H9 (cell line): ENCODE measurements around the gene MCOLN3. TPM values are rescaled to one million over a fixed set of nuclear protein-coding genes. Genes with fewer than 3 reads are reported as not detected.

Experiments
- DNase-seq: peaks from one replicate; pipeline ENCODE4 v3.0.0-alpha.2; 2017
- H2AFZ ChIP-seq: one replicate; pipeline ENCODE4 v1.6.1; 2013; ENCODE audit warnings: mild to moderate bottlenecking, low read length, control low read depth, moderate library complexity
- H2AK5ac ChIP-seq: 2 replicates; pipeline ENCODE4 v1.6.1; 2013; ENCODE audit warnings: low read length, control low read depth, mixed read lengths; ENCODE audit not compliant: insufficient read length
- H2BK120ac ChIP-seq: one replicate; pipeline ENCODE4 v1.6.1; 2013; ENCODE audit warnings: low read depth, mild to moderate bottlenecking, low read length, control low read depth, inconsistent platforms; ENCODE audit not compliant: poor library complexity, severe bottlenecking
- H2BK12ac ChIP-seq: 2 replicates; pipeline ENCODE4 v1.6.1; 2013; ENCODE audit warnings: low read length, control low read depth, mixed read lengths, low read depth; ENCODE audit not compliant: insufficient read length
- H2BK15ac ChIP-seq: 2 replicates; pipeline ENCODE4 v1.6.1; 2013; ENCODE audit warnings: low read depth, low read length, control low read depth
- H2BK20ac ChIP-seq: one replicate; pipeline ENCODE4 v1.6.1; 2013; ENCODE audit warnings: low read depth, mild to moderate bottlenecking, low read length, control low read depth, inconsistent platforms; ENCODE audit not compliant: poor library complexity, severe bottlenecking
- H2BK5ac ChIP-seq: 2 replicates; pipeline ENCODE4 v1.6.1; 2013; ENCODE audit warnings: low read length, control low read depth, mixed read lengths; ENCODE audit not compliant: insufficient read length
- H3K14ac ChIP-seq: 2 replicates; pipeline ENCODE4 v1.6.1; 2013; ENCODE audit warnings: low read length, control low read depth; ENCODE audit not compliant: insufficient read depth
- H3K18ac ChIP-seq: 2 replicates; pipeline ENCODE4 v1.6.1; 2013; ENCODE audit warnings: low read depth, mild to moderate bottlenecking, mixed read lengths, low read length, control low read depth; ENCODE audit not compliant: insufficient read length
- H3K23ac ChIP-seq: 2 replicates; pipeline ENCODE4 v1.6.1; 2013; ENCODE audit warnings: low read length, control low read depth, mixed read lengths, low read depth; ENCODE audit not compliant: insufficient read length
- H3K23me2 ChIP-seq: 2 replicates; pipeline ENCODE4 v1.6.1; 2013; ENCODE audit warnings: low read depth, mild to moderate bottlenecking, mixed read lengths, low read length, control low read depth; ENCODE audit not compliant: insufficient read length, poor library complexity, severe bottlenecking
- H3K27ac ChIP-seq: 2 replicates; pipeline ENCODE4 v1.5.1; 2013; ENCODE audit warnings: low read length, control low read depth, mixed read lengths, low read depth; ENCODE audit not compliant: insufficient read length
- H3K27me3 ChIP-seq: 2 replicates; pipeline ENCODE4 v1.6.1; 2013; ENCODE audit warnings: low read length, control low read depth, inconsistent platforms; ENCODE audit not compliant: insufficient read depth
- H3K4ac ChIP-seq: 2 replicates; pipeline ENCODE4 v1.6.1; 2013; ENCODE audit warnings: low read depth, mild to moderate bottlenecking, control low read depth, inconsistent platforms, low read length, moderate library complexity
- H3K4me1 ChIP-seq: 2 replicates; pipeline ENCODE4 v1.6.1; 2013; ENCODE audit warnings: low read length, control low read depth, inconsistent platforms; ENCODE audit not compliant: insufficient read depth
- H3K4me2 ChIP-seq: 2 replicates; pipeline ENCODE4 v1.6.1; 2013; ENCODE audit warnings: low read length, control low read depth, mixed read lengths; ENCODE audit not compliant: insufficient read length, insufficient read depth
- H3K56ac ChIP-seq: 2 replicates; pipeline ENCODE4 v1.6.1; 2013; ENCODE audit warnings: low read depth, mild to moderate bottlenecking, mixed read lengths, low read length, control low read depth; ENCODE audit not compliant: insufficient read length
- H3K79me1 ChIP-seq: 2 replicates; pipeline ENCODE4 v1.6.1; 2013; ENCODE audit warnings: low read depth, mild to moderate bottlenecking, moderate library complexity, low read length, control low read depth, inconsistent platforms; ENCODE audit not compliant: insufficient read depth, poor library complexity, severe bottlenecking
- H3K79me2 ChIP-seq: 2 replicates; pipeline ENCODE4 v1.6.1; 2013; ENCODE audit warnings: low read length, control low read depth, inconsistent platforms; ENCODE audit not compliant: insufficient read depth
- H3K9ac ChIP-seq: 2 replicates; pipeline ENCODE4 v1.6.1; 2013; ENCODE audit warnings: low read length, control low read depth, mixed read lengths; ENCODE audit not compliant: insufficient read length; ENCODE audit errors: extremely low read depth
- H3K9me3 ChIP-seq: one replicate; pipeline ENCODE4 v1.6.1; 2013; ENCODE audit warnings: low read depth, low read length, inconsistent platforms; ENCODE audit not compliant: control insufficient read depth
- H3T11ph ChIP-seq: one replicate; pipeline ENCODE4 v1.6.1; 2013; ENCODE audit warnings: mild to moderate bottlenecking, low read length, control low read depth, inconsistent platforms
- H4K20me1 ChIP-seq: one replicate; pipeline ENCODE4 v1.6.1; 2013; ENCODE audit not compliant: control insufficient read depth, insufficient read length, insufficient read depth
- H4K5ac ChIP-seq: 2 replicates; pipeline ENCODE4 v1.6.1; 2013; ENCODE audit warnings: low read depth, mild to moderate bottlenecking, mixed read lengths, low read length, control low read depth; ENCODE audit not compliant: insufficient read length
- H4K8ac ChIP-seq: replicated peaks from 2 replicates; pipeline ENCODE4 v1.6.1; 2013; ENCODE audit warnings: low read length, control low read depth, mixed read lengths, low read depth; ENCODE audit not compliant: insufficient read length
- H4K91ac ChIP-seq: 2 replicates; pipeline ENCODE4 v1.6.1; 2013; ENCODE audit warnings: low read depth, mild to moderate bottlenecking, moderate library complexity, mixed read lengths, low read length, control low read depth; ENCODE audit not compliant: insufficient read length
- H3K27ac Mint-ChIP-seq, 3 experiments: 2 replicates in 2 of 3; 3 replicates in 1 of 3; pipeline ENCODE4 v1.8.0; 2020 to 2021; ENCODE audit warnings: mixed read lengths in 3 of 3, mild to moderate bottlenecking in 1 of 3, moderate library complexity in 1 of 3
- H3K27me3 Mint-ChIP-seq: 2 replicates; pipeline ENCODE4 v1.8.0; 2021; ENCODE audit warnings: low read depth, mild to moderate bottlenecking, moderate library complexity, mixed read lengths
- H3K36me3 Mint-ChIP-seq, 3 experiments: 2 replicates in 2 of 3; 3 replicates in 1 of 3; pipeline ENCODE4 v1.8.0; 2020 to 2021; ENCODE audit warnings: low read depth in 3 of 3, mixed read lengths in 3 of 3; ENCODE audit not compliant: insufficient read depth in 1 of 3
- H3K4me1 Mint-ChIP-seq, 2 experiments: 2 replicates each; pipeline ENCODE4 v1.8.0; 2020; ENCODE audit warnings: mixed read lengths in 2 of 2
- H3K4me3 Mint-ChIP-seq, 2 experiments: 2 replicates in 1 of 2; 3 replicates in 1 of 2; pipeline ENCODE4 v1.8.0; 2020 to 2021; ENCODE audit warnings: mild to moderate bottlenecking in 2 of 2, mixed read lengths in 2 of 2, moderate library complexity in 1 of 2
- H3K9me3 Mint-ChIP-seq, 2 experiments: 2 replicates in 1 of 2; 3 replicates in 1 of 2; pipeline ENCODE4 v1.8.0; 2020; ENCODE audit warnings: mild to moderate bottlenecking in 2 of 2, mixed read lengths in 2 of 2, moderate library complexity in 1 of 2
- WGBS: extraction: QIAGEN DNeasy Blood & Tissue Kit; methylation state at CpG from one replicate; pipeline ENCODE4 v1.1.7; 2013; ENCODE audit warnings: missing lambda C conversion rate, low lambda C conversion rate, mixed read lengths; ENCODE audit not compliant: insufficient read length; ENCODE audit errors: extremely low coverage; 5-methylcytosine and 5-hydroxymethylcytosine counted together
- total RNA-seq: library from RNA; stranded (reverse); gene quantifications from 2 replicates; pipeline ENCODE4 v1.2.1, GENCODE V29; 2021
- TF ChIP-seq, protein P1 (sequence below): fragments of 200-600 bp; sonication (generic); conservative IDR thresholded peaks from 3 replicates; pipeline ENCODE4 v1.8.0; 2021; ENCODE audit warnings: antibody characterized with exemption, mild to moderate bottlenecking

MCOLN3 gene
- total RNA-seq, 1 experiment from 2014 or later, result 10.8 TPM

DNA sequence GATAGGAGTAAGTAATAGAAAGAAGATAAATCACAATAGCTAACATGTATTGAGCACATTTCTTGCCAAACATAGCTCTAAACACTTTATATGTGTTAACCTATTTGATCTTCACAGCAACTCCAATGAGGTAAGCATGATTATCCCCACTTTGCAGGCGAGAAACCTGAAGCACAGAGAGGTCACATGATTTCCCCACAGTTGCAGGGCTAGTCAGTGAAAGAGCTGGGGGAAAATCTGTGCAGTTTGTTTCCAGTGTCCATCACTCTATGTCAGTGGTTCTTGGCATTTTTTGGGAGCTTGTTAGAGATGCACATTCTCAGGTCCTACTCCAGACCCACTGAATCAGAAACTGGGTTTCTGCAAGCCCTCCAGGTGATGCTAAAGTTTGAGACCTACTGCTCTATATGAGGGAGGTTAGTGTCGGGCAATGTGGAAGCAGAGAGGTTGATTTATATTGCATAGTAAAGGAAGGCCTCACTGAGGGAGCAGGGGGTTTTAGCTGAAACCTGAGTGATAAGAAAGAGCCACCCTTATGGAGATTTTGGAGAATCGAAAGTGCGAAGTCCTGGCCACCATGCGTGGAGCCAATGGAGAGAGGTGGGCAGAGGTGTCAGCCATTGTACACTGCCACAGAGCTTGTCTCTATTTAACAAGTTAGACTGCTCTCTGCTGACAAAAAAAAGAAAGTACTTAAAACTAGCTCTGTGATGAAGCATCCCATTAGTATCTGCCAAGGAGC is 20.9 kb downstream of the MCOLN3 start:
- no peak for DNase-seq
- WGBS, result no CpG with 5 or more reads among the region's 5 CpGs
- TF ChIP-seq, protein P1, sequence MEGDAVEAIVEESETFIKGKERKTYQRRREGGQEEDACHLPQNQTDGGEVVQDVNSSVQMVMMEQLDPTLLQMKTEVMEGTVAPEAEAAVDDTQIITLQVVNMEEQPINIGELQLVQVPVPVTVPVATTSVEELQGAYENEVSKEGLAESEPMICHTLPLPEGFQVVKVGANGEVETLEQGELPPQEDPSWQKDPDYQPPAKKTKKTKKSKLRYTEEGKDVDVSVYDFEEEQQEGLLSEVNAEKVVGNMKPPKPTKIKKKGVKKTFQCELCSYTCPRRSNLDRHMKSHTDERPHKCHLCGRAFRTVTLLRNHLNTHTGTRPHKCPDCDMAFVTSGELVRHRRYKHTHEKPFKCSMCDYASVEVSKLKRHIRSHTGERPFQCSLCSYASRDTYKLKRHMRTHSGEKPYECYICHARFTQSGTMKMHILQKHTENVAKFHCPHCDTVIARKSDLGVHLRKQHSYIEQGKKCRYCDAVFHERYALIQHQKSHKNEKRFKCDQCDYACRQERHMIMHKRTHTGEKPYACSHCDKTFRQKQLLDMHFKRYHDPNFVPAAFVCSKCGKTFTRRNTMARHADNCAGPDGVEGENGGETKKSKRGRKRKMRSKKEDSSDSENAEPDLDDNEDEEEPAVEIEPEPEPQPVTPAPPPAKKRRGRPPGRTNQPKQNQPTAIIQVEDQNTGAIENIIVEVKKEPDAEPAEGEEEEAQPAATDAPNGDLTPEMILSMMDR, result 0 out of 3 replicates have a peak, but pooled peaks have one; percentile 24
- H4K91ac ChIP-seq, result no peak overlapping the region
- H3K27ac Mint-ChIP-seq, result 0 out of 7 replicates have a peak overlapping the region, but pooled peaks of 1 of the 3 experiments have one; percentile 3
- H3K4me1 ChIP-seq, result no peaks in the 10 kb centered on the region
- H4K20me1 ChIP-seq, result no peaks in the 10 kb centered on the region
- no peak overlapping the region for H3K23ac ChIP-seq
- no peak overlapping the region for H2BK12ac ChIP-seq
- no peaks in the 10 kb centered on the region for H3K23me2 ChIP-seq
- no peaks in the 10 kb centered on the region for H3K27me3 ChIP-seq
- H4K5ac ChIP-seq, result no peak overlapping the region
- H3K9ac ChIP-seq, result no peak overlapping the region
- H3K18ac ChIP-seq, result no peak overlapping the region
- H3T11ph ChIP-seq, result no peak overlapping the region
- H2BK15ac ChIP-seq, result no peak overlapping the region
- no peak overlapping the region for H3K4me3 Mint-ChIP-seq
- no peaks in the 10 kb centered on the region for H3K79me2 ChIP-seq
- H3K4me2 ChIP-seq, result no peak overlapping the region
- no peak overlapping the region for H2BK20ac ChIP-seq
- H3K27ac ChIP-seq, result no peak overlapping the region
- H3K79me1 ChIP-seq, result no peaks in the 10 kb centered on the region
- no peak overlapping the region for H3K4ac ChIP-seq
- 0 out of 4 replicates have a peak, but pooled peaks cover 0 to 3% of the 10 kb centered on the region in 2 experiments for H3K4me1 Mint-ChIP-seq
- H4K8ac ChIP-seq, result no peak overlapping the region
- no peak overlapping the region for H2BK5ac ChIP-seq
- no peak overlapping the region for H2AFZ ChIP-seq
- H2BK120ac ChIP-seq, result no peak overlapping the region
- H3K9me3 ChIP-seq, result no peaks in the 10 kb centered on the region
- H3K14ac ChIP-seq, result no peak overlapping the region
- no peak overlapping the region for H3K56ac ChIP-seq
- H2AK5ac ChIP-seq, result no peak overlapping the region
- H3K9me3 Mint-ChIP-seq, result no peaks in the 10 kb centered on the region
- no peaks in the 10 kb centered on the region for H3K36me3 Mint-ChIP-seq
- no peaks in the 10 kb centered on the region for H3K27me3 Mint-ChIP-seq
